SK-N-SH (cell line): ENCODE results near the gene RABL6. TPM values are rescaled to one million over a fixed set of nuclear protein-coding genes. Genes with fewer than 3 reads are reported as not detected.

ENCODE experiments used
- CTCF ChIA-PET: fragments of 300-600, 350-600 bp; formaldehyde crosslinking; extraction: SDS; loops from one replicate; lab custom pipeline; 2021; lab: Yijun Ruan, JAX
- POLR2A ChIA-PET: fragments of 350-600 bp; sonication (Branson Sonifier 250); formaldehyde crosslinking; extraction: SDS; loops from one replicate; lab custom pipeline; 2020; ENCODE audit warnings: antibody characterized with exemption, inconsistent platforms; lab: Yijun Ruan, JAX
- DNase-seq: peaks from one replicate; pipeline ENCODE4 v3.0.0; 2012
- H2AFZ ChIP-seq: fragments of 200-600 bp; sonication (generic); 2 replicates; pipeline ENCODE4 v1.8.1; 2016; ENCODE audit warnings: antibody characterized with exemption, mild to moderate bottlenecking, low read depth
- H3F3A ChIP-seq: fragments of 200-600 bp; sonication (generic); replicated peaks from 2 replicates; pipeline ENCODE3; 2016; ENCODE audit warnings: antibody characterized with exemption, mild to moderate bottlenecking; ENCODE audit not compliant: insufficient read depth
- H3K27ac ChIP-seq, 2 experiments: fragments of 200-500 bp in 1 of 2; fragments of 200-600 bp in 1 of 2; sonication (Bioruptor generic) in 1 of 2; sonication (generic), shearing (Covaris generic) in 1 of 2; 2 replicates each; pipeline versions ENCODE4 v1.5.1 to v1.6.1; 2014 to 2016; ENCODE audit warnings: low read depth in 2 of 2, inconsistent platforms in 1 of 2, low read length in 1 of 2, mild to moderate bottlenecking in 1 of 2, mixed read lengths in 1 of 2
- H3K27me3 ChIP-seq: fragments of 200-600 bp; sonication (generic), shearing (Covaris generic); 2 replicates; pipeline ENCODE4 v1.6.1; 2016; ENCODE audit warnings: mixed run types; ENCODE audit not compliant: insufficient read depth
- H3K36me3 ChIP-seq, 2 experiments: fragments of 200-500 bp in 1 of 2; fragments of 200-600 bp in 1 of 2; sonication (Bioruptor generic) in 1 of 2; sonication (generic) in 1 of 2; replicated peaks in 1 of 2; 2 replicates each; pipeline versions ENCODE3 to v1.5.1; 2014 to 2016; ENCODE audit warnings: low read length in 1 of 2, mild to moderate bottlenecking in 1 of 2; ENCODE audit not compliant: insufficient read depth in 2 of 2, control insufficient read depth in 1 of 2
- H3K4me1 ChIP-seq, 2 experiments: fragments of 200-500 bp in 1 of 2; fragments of 200-600 bp in 1 of 2; sonication (Bioruptor generic) in 1 of 2; sonication (generic), shearing (Covaris generic) in 1 of 2; 2 replicates each; pipeline versions ENCODE4 v1.5.1 to v1.6.1; 2014 to 2016; ENCODE audit warnings: low read depth in 1 of 2, low read length in 1 of 2, mixed run types in 1 of 2; ENCODE audit not compliant: insufficient read depth in 2 of 2, control insufficient read depth in 1 of 2
- H3K4me2 ChIP-seq: fragments of 200-600 bp; sonication (generic), shearing (Covaris generic); 2 replicates; pipeline ENCODE4 v1.6.1; 2017; ENCODE audit warnings: mixed run types
- H3K4me3 ChIP-seq, 2 experiments: fragments of 200-500 bp in 1 of 2; fragments of 200-600 bp in 1 of 2; sonication (Bioruptor generic) in 1 of 2; sonication (generic), shearing (Covaris generic) in 1 of 2; 2 replicates each; pipeline versions ENCODE4 v1.5.1 to v1.8.1; 2014 to 2016; ENCODE audit warnings: low read depth in 2 of 2, inconsistent platforms in 1 of 2, low read length in 1 of 2, mild to moderate bottlenecking in 1 of 2, mixed read lengths in 1 of 2, moderate library complexity in 1 of 2
- H3K79me2 ChIP-seq: fragments of 200-600 bp; sonication (generic); 2 replicates; pipeline ENCODE4 v1.8.1; 2017; ENCODE audit warnings: mild to moderate bottlenecking; ENCODE audit not compliant: insufficient read depth
- H3K9ac ChIP-seq: fragments of 200-600 bp; sonication (generic); 2 replicates; pipeline ENCODE4 v1.6.1; 2017; ENCODE audit warnings: mixed run types
- H3K9me2 ChIP-seq: fragments of 200-600 bp; sonication (generic); 2 replicates; pipeline ENCODE4 v1.6.1; 2017; ENCODE audit warnings: mixed run types
- H3K9me3 ChIP-seq: fragments of 200-600 bp; sonication (generic); 2 replicates; pipeline ENCODE4 v1.6.1; 2017; ENCODE audit warnings: mixed run types, mild to moderate bottlenecking, moderate library complexity
- H4K20me1 ChIP-seq: fragments of 200-600 bp; sonication (generic); 2 replicates; pipeline ENCODE4 v1.6.1; 2017; ENCODE audit warnings: mild to moderate bottlenecking, mixed run types; ENCODE audit not compliant: insufficient read depth
- EP300 ChIP-seq, 2 experiments: IDR thresholded peaks; 2 replicates each; pipeline versions ENCODE4 v1.4.0 to v1.6.1; 2012; ENCODE audit warnings: borderline replicate concordance in 1 of 2, low read depth in 1 of 2, low read length in 1 of 2
- FOXJ3 ChIP-seq: sonication (generic); formaldehyde crosslinking; IDR thresholded peaks from 2 replicates; pipeline ENCODE4 v1.5.1; 2020; ENCODE audit warnings: mild to moderate bottlenecking, missing genetic modification reagents
- GABPA ChIP-seq: IDR thresholded peaks from 2 replicates; pipeline ENCODE4 v1.4.0; 2012; ENCODE audit warnings: low read depth, mild to moderate bottlenecking
- JUND ChIP-seq: IDR thresholded peaks from 2 replicates; pipeline ENCODE4 v1.4.0; 2012
- RFX5 ChIP-seq: IDR thresholded peaks from 2 replicates; pipeline ENCODE4 v1.6.1; 2012; ENCODE audit warnings: mild to moderate bottlenecking, improper control_type of control experiment, low read length
- TAF1 ChIP-seq: IDR thresholded peaks from 2 replicates; pipeline ENCODE4 v1.6.1; 2012; ENCODE audit warnings: low read depth, mild to moderate bottlenecking, low read length, moderate library complexity, borderline replicate concordance
- TEAD4 ChIP-seq: IDR thresholded peaks from 2 replicates; pipeline ENCODE4 v1.4.0; 2012; ENCODE audit warnings: mild to moderate bottlenecking, borderline replicate concordance; ENCODE audit not compliant: insufficient read depth
- USF2 ChIP-seq: fragments of 150-350 bp; IDR thresholded peaks from 2 replicates; pipeline ENCODE4 v1.6.1; 2017; ENCODE audit warnings: antibody characterized with exemption, low read length, low read depth, borderline replicate concordance
- YY1 ChIP-seq: IDR thresholded peaks from 2 replicates; pipeline ENCODE4 v1.4.0; 2012; ENCODE audit warnings: low read depth, mild to moderate bottlenecking
- WGBS: methylation state at CpG from one replicate; pipeline ENCODE4 v1.1.6; 2017; ENCODE audit warnings: low lambda C conversion rate; 5-methylcytosine and 5-hydroxymethylcytosine counted together
- polyA plus RNA-seq, 3 experiments: library from polyadenylated mRNA; depleted of rRNA; stranded (reverse); fragments of >200 nt; gene quantifications; 2 replicates each; pipeline ENCODE4 v1.2.3, GENCODE V29; 2012

RABL6 gene
- polyA plus RNA-seq, 1 of the 3 experiments (the other 2 are of a cell fraction) = 43.6 TPM

GRCh38 chr9:136886610-136887597 lies 79.2 kb downstream of the RABL6 start:
- peak overlapping the region; percentile 86 for H3K9ac ChIP-seq
- H3K4me3 ChIP-seq = peak overlapping the region; percentile 74 to 86
- peaks cover 50% of the 10 kb centered on the region for H3K79me2 ChIP-seq
- TF ChIP-seq FOXJ3 (CRISPR knock-in tag) = no peak
- no peaks in the 10 kb centered on the region for H3K27me3 ChIP-seq
- H3F3A ChIP-seq = no peaks in the 10 kb centered on the region
- DNase-seq = peak; percentile 89
- H3K9me2 ChIP-seq = no peaks in the 10 kb centered on the region
- peak overlapping the region; percentile 100 for H3K4me2 ChIP-seq
- ChIA-PET POLR2A (interaction anchor here (0.9 to 1.3 kb wide), 4 partner anchors 17 to 38 kb away, joined by 3 to 4 read pairs (median 3); partner anchors contain the start of gene EDF1), CTCF (interaction anchor here (0.6 to 2.2 kb wide), 4 partner anchors 44 to 58 kb away, joined by 3 to 5 read pairs (median 4); partner anchors contain the start of genes AJM1, C8G and FBXW5)
- no peaks in the 10 kb centered on the region for H3K36me3 ChIP-seq
- peaks cover 10% of the 10 kb centered on the region; the same call in 1 of the 2 replicates for H4K20me1 ChIP-seq
- WGBS = 5% methylated on average over 19 of the region's 76 CpGs
- peaks cover 0 to 10% of the 10 kb centered on the region in 2 experiments; a peak in 2 of 4 replicates for H3K4me1 ChIP-seq
- no peaks in the 10 kb centered on the region for H3K9me3 ChIP-seq
- H2AFZ ChIP-seq = peak overlapping the region; percentile 51; the same call in 1 of the 2 replicates
- peak overlapping the region; percentile 39 to 67 for H3K27ac ChIP-seq

GRCh38 chr9:136888454-136888853 lies 80.7 kb downstream of the RABL6 start:
- ChIA-PET POLR2A (no interaction called here), CTCF (interaction anchor here (1.4 kb wide), 1 partner anchor 138 kb away, joined by 4 read pairs; no protein-coding TSS in a partner anchor)
- Histone ChIP-seq H2AFZ (no peak overlapping the region), H3K9ac (no peak overlapping the region), H3K27ac (no peak overlapping the region), H3K4me1 (peaks cover 0 to 10% of the 10 kb centered on the region in 2 experiments; a peak in 2 of 4 replicates), H3F3A (no peaks in the 10 kb centered on the region), H3K4me2 (no peak overlapping the region), H3K36me3 (no peaks in the 10 kb centered on the region), H3K9me3 (no peaks in the 10 kb centered on the region)
- 85% methylated on average over 8 of the region's 8 CpGs for WGBS
- no peak for TF ChIP-seq USF2
- TF ChIP-seq RFX5 = no peak
- TF ChIP-seq FOXJ3 (CRISPR knock-in tag) = no peak
- no peak for TF ChIP-seq EP300 (IDR thresholded peaks at IDR 0.05; ENCODE audit: borderline replicate concordance in 1 of 2, low read depth in 1 of 2, low read length in 1 of 2)
- no peak for TF ChIP-seq JUND
- no peak for TF ChIP-seq YY1
- TF ChIP-seq TEAD4 = no peak
- no peak for TF ChIP-seq GABPA
- TF ChIP-seq TAF1 = no peak
- TF ChIP-seq, all 33 proteins: peak for 0
- DNase-seq = no peak
- H3K4me3 ChIP-seq = no peak overlapping the region
- H3K79me2 ChIP-seq = peaks cover 66% of the 10 kb centered on the region
- no peaks in the 10 kb centered on the region for H3K27me3 ChIP-seq
- no peaks in the 10 kb centered on the region for H3K9me2 ChIP-seq
- H4K20me1 ChIP-seq = peaks cover 13% of the 10 kb centered on the region; the same call in 1 of the 2 replicates
